BE2C (cell line): ENCODE data around the gene TGFB3.

Source experiments
- DNase-seq: peaks from one replicate; pipeline ENCODE4 v3.0.0-alpha.2; 2020
- H3K27me3 ChIP-seq: fragments of 250-450 bp; sonication (Bioruptor Pico); 2 replicates; pipeline ENCODE4 v1.5.1; 2020; ENCODE audit warnings: mild to moderate bottlenecking
- H3K36me3 ChIP-seq: fragments of 250-450 bp; sonication (Bioruptor Pico); 2 replicates; pipeline ENCODE4 v1.5.1; 2020; ENCODE audit warnings: mild to moderate bottlenecking
- H3K4me1 ChIP-seq: fragments of 250-450 bp; sonication (Bioruptor Pico); 2 replicates; pipeline ENCODE4 v1.5.1; 2020
- H3K4me3 ChIP-seq: 2 replicates; pipeline ENCODE4 v1.5.1; 2011; ENCODE audit warnings: low read depth, low read length
- H3K9me3 ChIP-seq: fragments of 250-450 bp; sonication (Bioruptor Pico); 2 replicates; pipeline ENCODE4 v1.5.1; 2020
- TF ChIP-seq, protein P1 (sequence below): IDR thresholded peaks from 2 replicates; pipeline ENCODE4 v1.5.1; 2012; ENCODE audit warnings: mild to moderate bottlenecking, low read depth, low read length

TGFB3 gene

GRCh38 chr14:75917946-75918335 lies 63.9 kb downstream of the TGFB3 start:
- DNase-seq, result no peak
- H3K9me3 ChIP-seq, result no peaks in the 10 kb centered on the region
- peak overlapping the region; percentile 43 for H3K4me3 ChIP-seq
- no peaks in the 10 kb centered on the region for H3K36me3 ChIP-seq
- peaks cover 17% of the 10 kb centered on the region for H3K4me1 ChIP-seq
- TF ChIP-seq, protein P1, sequence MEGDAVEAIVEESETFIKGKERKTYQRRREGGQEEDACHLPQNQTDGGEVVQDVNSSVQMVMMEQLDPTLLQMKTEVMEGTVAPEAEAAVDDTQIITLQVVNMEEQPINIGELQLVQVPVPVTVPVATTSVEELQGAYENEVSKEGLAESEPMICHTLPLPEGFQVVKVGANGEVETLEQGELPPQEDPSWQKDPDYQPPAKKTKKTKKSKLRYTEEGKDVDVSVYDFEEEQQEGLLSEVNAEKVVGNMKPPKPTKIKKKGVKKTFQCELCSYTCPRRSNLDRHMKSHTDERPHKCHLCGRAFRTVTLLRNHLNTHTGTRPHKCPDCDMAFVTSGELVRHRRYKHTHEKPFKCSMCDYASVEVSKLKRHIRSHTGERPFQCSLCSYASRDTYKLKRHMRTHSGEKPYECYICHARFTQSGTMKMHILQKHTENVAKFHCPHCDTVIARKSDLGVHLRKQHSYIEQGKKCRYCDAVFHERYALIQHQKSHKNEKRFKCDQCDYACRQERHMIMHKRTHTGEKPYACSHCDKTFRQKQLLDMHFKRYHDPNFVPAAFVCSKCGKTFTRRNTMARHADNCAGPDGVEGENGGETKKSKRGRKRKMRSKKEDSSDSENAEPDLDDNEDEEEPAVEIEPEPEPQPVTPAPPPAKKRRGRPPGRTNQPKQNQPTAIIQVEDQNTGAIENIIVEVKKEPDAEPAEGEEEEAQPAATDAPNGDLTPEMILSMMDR, result no peak
- H3K27me3 ChIP-seq, result no peaks in the 10 kb centered on the region

GRCh38 chr14:75917322-75917945 lies 64.4 kb downstream of the TGFB3 start:
- Histone ChIP-seq H3K4me3 (peak overlapping the region; percentile 43), H3K4me1 (peaks cover 19% of the 10 kb centered on the region), H3K27me3 (no peaks in the 10 kb centered on the region), H3K9me3 (no peaks in the 10 kb centered on the region), H3K36me3 (no peaks in the 10 kb centered on the region)
- TF ChIP-seq, protein P1, result no peak
- peak; percentile 81 for DNase-seq

DNA sequence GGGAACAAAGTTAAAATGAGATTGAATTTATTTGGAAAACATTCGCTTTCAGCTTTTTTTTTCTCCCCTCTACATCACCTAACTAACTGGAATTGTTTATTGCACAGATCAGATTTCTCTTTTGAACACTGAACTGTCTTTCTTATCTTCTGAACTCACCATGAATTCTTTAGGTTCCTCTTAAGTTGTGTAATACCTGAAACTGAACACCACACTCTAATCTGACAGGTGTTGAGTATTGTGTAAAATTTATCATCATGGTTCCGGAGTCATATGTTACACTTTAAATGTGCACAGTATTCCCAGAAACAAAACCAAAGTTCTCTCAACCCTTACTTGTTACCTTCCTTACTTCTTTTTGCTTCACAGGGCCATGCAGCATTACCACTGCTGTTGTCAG lies 66.8 kb downstream of the TGFB3 start:
- no peak overlapping the region for H3K4me3 ChIP-seq
- no peaks in the 10 kb centered on the region for H3K9me3 ChIP-seq
- peaks cover 22% of the 10 kb centered on the region for H3K4me1 ChIP-seq
- TF ChIP-seq, protein P1, result no peak
- H3K36me3 ChIP-seq, result no peaks in the 10 kb centered on the region
- no peaks in the 10 kb centered on the region for H3K27me3 ChIP-seq
- no peak for DNase-seq

DNA sequence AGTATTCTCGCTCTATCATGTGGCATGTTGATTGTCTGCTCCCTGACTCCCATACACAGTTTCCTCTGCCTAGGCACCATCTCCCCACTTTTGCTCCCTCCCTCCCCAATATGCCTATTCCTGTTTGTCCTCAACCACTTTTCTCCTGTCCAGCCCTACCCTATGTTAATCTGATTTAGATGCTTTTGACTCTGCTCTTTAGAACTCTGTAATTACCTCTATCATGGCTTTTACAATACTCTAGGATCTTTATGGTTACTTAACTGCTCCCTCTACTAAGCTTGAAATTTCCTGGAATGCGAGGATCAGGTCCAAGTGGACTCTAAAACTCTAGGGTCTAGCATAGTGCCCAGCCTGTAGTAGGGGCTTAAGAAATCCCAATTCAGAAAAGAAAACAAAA lies 68.6 kb downstream of the TGFB3 start:
- DNase-seq, result no peak
- Histone ChIP-seq H3K36me3 (no peaks in the 10 kb centered on the region), H3K9me3 (no peaks in the 10 kb centered on the region), H3K4me3 (no peak overlapping the region), H3K4me1 (peaks cover 20% of the 10 kb centered on the region), H3K27me3 (no peaks in the 10 kb centered on the region)
- TF ChIP-seq, protein P1, result no peak

DNA sequence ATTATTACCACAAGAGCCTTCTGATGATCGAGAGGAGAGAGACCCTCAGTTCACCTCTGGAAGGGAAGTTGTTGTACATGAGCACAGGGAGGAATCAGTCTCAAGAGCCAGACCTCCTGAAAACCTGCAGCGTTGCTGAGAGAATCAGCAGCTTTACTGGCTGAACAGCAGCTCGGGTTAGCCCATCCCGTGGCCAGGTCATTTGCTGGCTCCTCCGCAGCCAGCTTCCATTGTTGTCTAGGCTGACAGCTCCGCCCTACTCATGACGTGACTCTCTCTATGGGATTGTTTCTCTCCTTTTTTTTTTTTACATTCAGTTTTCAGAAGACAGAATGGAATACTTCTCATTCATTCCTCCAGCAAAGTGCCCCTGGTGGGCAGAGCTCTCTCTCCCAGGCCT lies 69.9 kb downstream of the TGFB3 start:
- TF ChIP-seq, protein P1, result no peak
- Histone ChIP-seq H3K27me3 (no peaks in the 10 kb centered on the region), H3K4me3 (no peak overlapping the region), H3K4me1 (peaks cover 11% of the 10 kb centered on the region), H3K9me3 (no peaks in the 10 kb centered on the region), H3K36me3 (no peaks in the 10 kb centered on the region)
- no peak for DNase-seq

GRCh38 chr14:75910048-75910447 lies 71.7 kb downstream of the TGFB3 start:
- no peak for DNase-seq
- Histone ChIP-seq H3K36me3 (no peaks in the 10 kb centered on the region), H3K9me3 (no peaks in the 10 kb centered on the region), H3K4me1 (peaks cover 8% of the 10 kb centered on the region), H3K27me3 (no peaks in the 10 kb centered on the region), H3K4me3 (no peak overlapping the region)
- TF ChIP-seq, protein P1, result no peak
